GM23338 (cell line): ENCODE data around the gene ERCC3. TPM values are rescaled to one million over a fixed set of nuclear protein-coding genes. Genes with fewer than 3 reads are reported as not detected.

Experiments used
- polyA plus RNA-seq: library from polyadenylated mRNA; unstranded; fragments of >200 nt; fragmentation: Nextera tagmentation; extraction: Ambion mirVana; gene quantifications from 2 replicates; pipeline ENCODE4 v1.2.1, GENCODE V29; 2016
- small RNA-seq: library from RNA; depleted of rRNA; stranded (forward); fragments of <200 nt; gene quantifications from one replicate; pipeline ENCODE3, GENCODE V24; 2014; ENCODE audit warnings: low replicate concordance
- total RNA-seq: library from RNA; depleted of rRNA; stranded (reverse); fragments of >200 nt; shearing (Covaris generic); gene quantifications from 2 replicates; pipeline ENCODE4 v1.2.3, GENCODE V29; 2014; rRNA removed

Gene ERCC3
- total and polyA plus RNA-seq, 2 experiments from 2014 or later: 35.1 to 62.7 TPM

Small RNAs within 50 kb of the gene (small RNA-seq; reads per million reads assigned to genes)
- not detected for gene RNU6-1147P

Other genes with a start within 250 kb of the ERCC3 start
- 52.7 and 56.4 TPM in 2 replicates for gene BIN1, start 187.0 kb downstream of the ERCC3 start, total RNA-seq
- gene BIN1, start 187.0 kb downstream of the ERCC3 start, polyA plus RNA-seq: 30.0 and 30.1 TPM in 2 replicates
- 2.9 and 3.0 TPM in 2 replicates for gene CYP27C1, start 73.8 kb downstream of the ERCC3 start, total RNA-seq
- gene CYP27C1, start 73.8 kb downstream of the ERCC3 start, polyA plus RNA-seq: 1.1 and 1.8 TPM in 2 replicates
- 23.5 and 24.7 TPM in 2 replicates for gene MAP3K2, start 93.8 kb upstream of the ERCC3 start, total RNA-seq
- gene MAP3K2, start 93.8 kb upstream of the ERCC3 start, polyA plus RNA-seq: 7.3 and 10.2 TPM in 2 replicates
- gene PROC, start 124.3 kb upstream of the ERCC3 start, total RNA-seq: 1.2 and 1.7 TPM in 2 replicates
- gene PROC, start 124.3 kb upstream of the ERCC3 start, polyA plus RNA-seq: 2.4 and 2.7 TPM in 2 replicates
- 56.0 and 82.8 TPM in 2 replicates for gene IWS1, start 232.3 kb upstream of the ERCC3 start, total RNA-seq
- 84.4 and 97.2 TPM in 2 replicates for gene IWS1, start 232.3 kb upstream of the ERCC3 start, polyA plus RNA-seq
- gene MYO7B, start 241.5 kb upstream of the ERCC3 start, total RNA-seq: not detected in 2 replicates
- gene MYO7B, start 241.5 kb upstream of the ERCC3 start, polyA plus RNA-seq: not detected in 2 replicates